Gastroesophageal sphincter (tissue), 4 donors: ENCODE results near the gene L3MBTL4. TPM values are rescaled to one million over a fixed set of nuclear protein-coding genes. Genes with fewer than 3 reads are reported as not detected.

ENCODE experiments used
- ATAC-seq: fragments of 150-250 bp; one replicate; pipeline ENCODE4 v1.9.1; 2016; ENCODE audit warnings: mild to moderate bottlenecking, moderate library complexity
- H3K27ac ChIP-seq, 4 donors: fragments of 200-600 bp; sonication (generic) in 3 of 4; 1 replicate in 3 of 4; 2 replicates in 1 of 4; pipeline ENCODE4 v1.5.1; 2016 to 2019
- H3K27me3 ChIP-seq: fragments of 200-600 bp; sonication (generic); one replicate; pipeline ENCODE4 v1.5.1; 2019
- H3K36me3 ChIP-seq, 2 donors: fragments of 200-600 bp; sonication (generic); one replicate each; pipeline ENCODE4 v1.5.1; 2019; ENCODE audit warnings: control low read depth in 1 of 2
- H3K4me1 ChIP-seq, 3 donors: fragments of 200-600 bp; sonication (generic); 1 replicate in 2 of 3; 2 replicates in 1 of 3; pipeline ENCODE4 v1.5.1; 2016 to 2019; ENCODE audit warnings: control low read depth in 2 of 3
- H3K4me3 ChIP-seq, 2 donors: fragments of 200-600 bp; sonication (generic); one replicate each; pipeline ENCODE4 v1.5.1; 2019; ENCODE audit warnings: mild to moderate bottlenecking in 1 of 2, moderate library complexity in 1 of 2
- H3K9me3 ChIP-seq, 3 donors: fragments of 200-600 bp; sonication (generic); one replicate each; pipeline ENCODE4 v1.5.1; 2017 to 2019; ENCODE audit warnings: control low read depth in 2 of 3
- EP300 ChIP-seq: sonication (generic); formaldehyde crosslinking; IDR thresholded peaks from one replicate; pipeline ENCODE4 v1.6.1; 2017; ENCODE audit warnings: antibody characterized with exemption, mild to moderate bottlenecking
- POLR2A ChIP-seq, 2 donors: fragments of 450-650 bp; IDR thresholded peaks; one replicate each; pipeline ENCODE4 v1.6.1; 2017; ENCODE audit warnings: antibody characterized with exemption in 2 of 2, mild to moderate bottlenecking in 2 of 2, moderate library complexity in 1 of 2
- POLR2AphosphoS5 ChIP-seq: sonication (generic); formaldehyde crosslinking; IDR thresholded peaks from one replicate; pipeline ENCODE4 v1.6.1; 2017; ENCODE audit warnings: antibody characterized with exemption
- WGBS, 2 donors: methylation state at CpG; one replicate each; pipeline ENCODE4 v1.1.5; 2018; ENCODE audit warnings: low coverage in 1 of 2; 5-methylcytosine and 5-hydroxymethylcytosine counted together
- total RNA-seq, 4 donors: library from RNA; depleted of rRNA; stranded (reverse); fragments of >200 nt; gene quantifications; one replicate each; pipeline ENCODE4 v1.1.0, GENCODE V29; 2016
- TF ChIP-seq, protein P1 (sequence below), 4 experiments: fragments of 200-600 bp in 2 of 4; fragments of 450-650 bp in 2 of 4; sonication (generic) in 1 of 4; IDR thresholded peaks; one replicate each; pipeline ENCODE4 v1.5.1; 2017 to 2019; ENCODE audit warnings: antibody characterized with exemption in 4 of 4, mild to moderate bottlenecking in 2 of 4, moderate library complexity in 2 of 4

The L3MBTL4 gene
- total RNA-seq, 4 donors from 2014 or later = 0.46 to 8.1 (median 4.9) TPM

DNA sequence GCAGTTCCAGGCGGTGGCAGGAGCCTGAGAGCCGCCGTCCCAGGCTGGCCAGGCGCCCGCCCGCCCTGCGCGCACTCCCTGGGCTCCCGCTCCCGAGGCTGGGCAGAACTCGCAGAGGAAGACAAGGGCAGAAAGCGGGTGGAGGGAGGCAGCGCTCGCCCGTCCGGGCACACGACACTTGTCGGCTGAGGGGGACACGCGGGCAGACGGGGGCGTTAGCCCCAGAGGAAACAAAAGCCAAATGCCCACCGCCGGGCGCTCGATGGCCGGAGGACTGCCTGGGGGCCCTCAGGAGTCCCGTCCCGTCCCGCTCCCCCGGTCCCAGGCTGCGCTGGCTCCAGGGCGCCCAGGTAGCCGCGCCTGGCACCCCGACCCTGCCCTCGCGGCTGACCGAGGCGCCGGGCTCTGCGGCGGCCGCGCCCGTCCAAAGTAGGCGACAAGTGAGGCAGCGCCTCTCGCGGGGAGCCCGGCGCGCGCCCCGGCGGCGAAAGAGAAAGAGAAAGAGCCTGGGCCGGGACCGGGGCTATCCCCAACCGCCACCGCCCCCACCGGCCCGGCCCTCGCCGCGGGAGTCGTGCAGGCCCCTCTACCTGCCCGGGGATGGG, 491 bp downstream of the L3MBTL4 start:
- Histone ChIP-seq H3K4me3 (peak overlapping the region; percentile 52 to 86), H3K27ac (peak overlapping the region in 3 of 4 donors; percentile 64 to 85 (median 78)), H3K36me3 (no peaks in the 10 kb centered on the region), H3K9me3 (no peaks in the 10 kb centered on the region), H3K4me1 (peaks cover 0 to 10% (median 0%) of the 10 kb centered on the region in 3 donors), H3K27me3 (peaks cover 11% of the 10 kb centered on the region)
- peak; percentile 77 for ATAC-seq
- TF ChIP-seq, protein P1, sequence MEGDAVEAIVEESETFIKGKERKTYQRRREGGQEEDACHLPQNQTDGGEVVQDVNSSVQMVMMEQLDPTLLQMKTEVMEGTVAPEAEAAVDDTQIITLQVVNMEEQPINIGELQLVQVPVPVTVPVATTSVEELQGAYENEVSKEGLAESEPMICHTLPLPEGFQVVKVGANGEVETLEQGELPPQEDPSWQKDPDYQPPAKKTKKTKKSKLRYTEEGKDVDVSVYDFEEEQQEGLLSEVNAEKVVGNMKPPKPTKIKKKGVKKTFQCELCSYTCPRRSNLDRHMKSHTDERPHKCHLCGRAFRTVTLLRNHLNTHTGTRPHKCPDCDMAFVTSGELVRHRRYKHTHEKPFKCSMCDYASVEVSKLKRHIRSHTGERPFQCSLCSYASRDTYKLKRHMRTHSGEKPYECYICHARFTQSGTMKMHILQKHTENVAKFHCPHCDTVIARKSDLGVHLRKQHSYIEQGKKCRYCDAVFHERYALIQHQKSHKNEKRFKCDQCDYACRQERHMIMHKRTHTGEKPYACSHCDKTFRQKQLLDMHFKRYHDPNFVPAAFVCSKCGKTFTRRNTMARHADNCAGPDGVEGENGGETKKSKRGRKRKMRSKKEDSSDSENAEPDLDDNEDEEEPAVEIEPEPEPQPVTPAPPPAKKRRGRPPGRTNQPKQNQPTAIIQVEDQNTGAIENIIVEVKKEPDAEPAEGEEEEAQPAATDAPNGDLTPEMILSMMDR (IDR thresholded peaks at IDR 0.05) = peak in 1 of 4 experiments; percentile 5
- TF ChIP-seq POLR2AphosphoS5 (no peak), POLR2A (IDR thresholded peaks at IDR 0.05) (no peak), EP300 (no peak)
- WGBS, 2 donors = no CpG with 5 or more reads among the region's 68 CpGs

DNA sequence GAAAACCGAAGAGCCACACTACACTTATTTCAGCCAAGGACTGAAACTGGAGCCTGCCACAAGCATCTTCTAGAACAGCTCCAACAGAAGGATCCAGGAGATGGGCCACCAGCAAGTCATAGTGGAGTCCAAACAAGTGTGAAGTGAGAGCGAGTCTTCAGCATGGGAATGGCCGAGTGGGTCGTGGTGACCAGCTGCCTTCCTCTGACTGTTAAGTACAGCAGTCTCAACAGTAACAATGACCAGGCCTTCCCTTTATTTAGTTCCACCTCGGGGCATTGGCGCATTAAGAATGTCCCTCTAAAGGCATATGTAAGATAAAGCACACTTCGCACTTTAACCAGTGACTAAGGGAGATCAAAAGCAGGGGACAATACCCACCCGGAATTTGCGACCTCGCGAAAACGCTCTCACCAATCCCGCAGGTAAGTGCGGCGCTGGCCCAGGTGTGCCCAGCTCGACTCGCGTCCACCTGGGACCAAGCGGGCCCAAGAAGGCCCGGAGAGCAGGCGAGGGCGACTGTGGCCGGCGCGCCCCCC, 1.1 kb downstream of the L3MBTL4 start:
- Histone ChIP-seq H3K4me3 (peak overlapping the region; percentile 52 to 86), H3K27me3 (peaks cover 11% of the 10 kb centered on the region), H3K9me3 (no peaks in the 10 kb centered on the region), H3K36me3 (no peaks in the 10 kb centered on the region), H3K27ac (peak overlapping the region in 3 of 4 donors; percentile 64 to 85 (median 78)), H3K4me1 (peaks cover 0 to 10% (median 0%) of the 10 kb centered on the region in 3 donors)
- no peak for ATAC-seq
- TF ChIP-seq POLR2A (IDR thresholded peaks at IDR 0.05) (no peak), EP300 (no peak), POLR2AphosphoS5 (no peak)
- TF ChIP-seq, protein P1 (IDR thresholded peaks at IDR 0.05) = no peak
- WGBS, 2 donors = 56% methylated on average over 6 of the region's 25 CpGs; no CpG with 5 or more reads in 1 of the 2 donors

DNA sequence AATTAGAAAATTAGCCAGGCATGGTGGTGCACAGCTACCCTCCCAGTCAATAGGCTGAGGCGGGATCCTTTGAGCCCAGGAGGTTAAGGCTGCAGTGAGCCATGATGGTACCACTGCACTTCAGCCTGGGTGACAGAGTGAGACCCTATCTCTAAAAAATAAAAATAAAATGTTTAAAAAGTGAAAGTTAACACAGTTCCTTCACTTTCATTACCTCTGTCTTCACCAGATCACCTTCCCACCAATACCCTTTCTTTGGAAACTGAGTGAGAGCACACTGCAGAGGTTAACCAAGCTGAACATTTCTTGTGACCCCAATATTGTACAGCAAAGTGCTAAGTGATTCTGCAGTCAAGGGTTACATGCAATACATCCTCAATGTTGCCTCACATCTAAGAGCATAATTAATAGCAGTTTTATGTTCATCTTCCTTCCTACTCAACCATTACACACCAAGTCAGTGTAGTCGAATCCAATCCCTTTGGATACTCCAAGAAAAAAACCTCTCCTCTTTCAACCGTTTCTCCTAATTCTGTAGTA, 1.7 kb downstream of the L3MBTL4 start:
- Histone ChIP-seq H3K27ac (no peak overlapping the region), H3K4me3 (no peak overlapping the region), H3K27me3 (peaks cover 11% of the 10 kb centered on the region), H3K9me3 (no peaks in the 10 kb centered on the region), H3K36me3 (no peaks in the 10 kb centered on the region), H3K4me1 (peaks cover 0 to 10% (median 0%) of the 10 kb centered on the region in 3 donors)
- TF ChIP-seq POLR2A (IDR thresholded peaks at IDR 0.05) (no peak), POLR2AphosphoS5 (no peak), EP300 (no peak)
- TF ChIP-seq, protein P1 (IDR thresholded peaks at IDR 0.05) = no peak
- 84 to 86% methylated on average over 2 to 3 of the region's 3 CpGs for WGBS, 2 donors
- no peak for ATAC-seq

DNA sequence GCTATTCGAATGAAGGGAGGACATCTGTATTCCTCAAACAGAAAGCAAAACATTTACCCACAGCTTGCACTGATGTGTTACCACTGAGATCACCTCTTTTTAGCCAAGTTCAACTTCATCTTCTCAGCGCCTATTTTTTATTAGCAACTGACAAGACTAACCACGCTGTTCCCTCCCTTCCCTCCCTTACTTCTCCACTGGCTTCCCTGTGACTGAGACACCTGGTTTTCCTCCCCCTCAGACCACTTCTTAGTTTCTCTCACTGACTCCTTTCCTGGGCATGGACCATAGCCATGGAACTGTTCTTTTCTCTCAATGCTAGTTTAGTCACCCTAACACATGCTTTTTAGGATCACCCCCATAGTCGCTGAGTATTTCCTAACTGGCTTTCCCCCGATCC, 3.3 kb downstream of the L3MBTL4 start:
- 53 to 65% methylated on average over 5 of the region's 5 CpGs for WGBS, 2 donors
- no peak for ATAC-seq

More for the DNA sequence above, 3.3 kb downstream of the L3MBTL4 start:
- Histone ChIP-seq H3K4me3 (no peak overlapping the region), H3K27me3 (peaks cover 11% of the 10 kb centered on the region), H3K36me3 (no peaks in the 10 kb centered on the region), H3K27ac (no peak overlapping the region), H3K4me1 (peaks cover 0 to 10% (median 0%) of the 10 kb centered on the region in 3 donors), H3K9me3 (no peaks in the 10 kb centered on the region)
- TF ChIP-seq, protein P1 (IDR thresholded peaks at IDR 0.05) = no peak
- TF ChIP-seq POLR2AphosphoS5 (no peak), EP300 (no peak), POLR2A (IDR thresholded peaks at IDR 0.05) (no peak)
